A673 (cell line): ENCODE measurements around the gene VAPA. TPM values are rescaled to one million over a fixed set of nuclear protein-coding genes. Genes with fewer than 3 reads are reported as not detected.

Experiments used
- BruUV-seq: library from RNA; stranded (reverse); fragments of 400-500 nt; replicated peaks from 2 replicates; lab custom pipeline; 2021; lab: Mats Ljungman, UMichigan
- CTCF ChIA-PET: fragments of 300-600 bp; sonication (Branson Sonifier 250); formaldehyde crosslinking; loops from one replicate; lab custom pipeline; 2022; ENCODE audit warnings: antibody characterized with exemption; lab: Charles Lee
- POLR2A ChIA-PET: fragments of 300-600 bp; sonication (Branson Sonifier 250); formaldehyde crosslinking; loops from one replicate; lab custom pipeline; 2022; ENCODE audit warnings: antibody characterized with exemption; ENCODE audit not compliant: low non-redundant PET; lab: Charles Lee
- DNase-seq: peaks from one replicate; pipeline ENCODE4 v3.0.0-alpha.2; 2015; ENCODE audit warnings: low spot score
- H3K27ac ChIP-seq: fragments of 200-600 bp; sonication (generic); 2 replicates; pipeline ENCODE4 v1.5.1; 2016; ENCODE audit warnings: mixed run types, low read depth, mild to moderate bottlenecking, mixed read lengths, antibody characterized with exemption, low read length; ENCODE audit not compliant: poor library complexity, severe bottlenecking
- H3K27me3 ChIP-seq: fragments of 200-600 bp; sonication (generic); replicated peaks from 2 replicates; pipeline ENCODE4 v1.6.1; 2017; ENCODE audit warnings: mixed run types, low read depth, mild to moderate bottlenecking, mixed read lengths, antibody characterized with exemption, low read length; ENCODE audit not compliant: insufficient read depth, poor library complexity
- H3K36me3 ChIP-seq: fragments of 200-600 bp; sonication (generic); 2 replicates; pipeline ENCODE4 v1.6.1; 2016; ENCODE audit warnings: mixed run types, mild to moderate bottlenecking, mixed read lengths, antibody characterized with exemption, low read length; ENCODE audit not compliant: insufficient read depth, poor library complexity, severe bottlenecking
- H3K4me1 ChIP-seq: fragments of 200-600 bp; sonication (generic); 2 replicates; pipeline ENCODE4 v1.6.1; 2017; ENCODE audit warnings: mixed run types, mild to moderate bottlenecking, mixed read lengths, antibody characterized with exemption, low read length; ENCODE audit not compliant: insufficient read depth, poor library complexity, severe bottlenecking
- H3K4me3 ChIP-seq: fragments of 200-600 bp; sonication (generic); 2 replicates; pipeline ENCODE4 v1.5.1; 2016; ENCODE audit warnings: low read depth, mixed run types, mild to moderate bottlenecking, mixed read lengths, low read length; ENCODE audit not compliant: poor library complexity, severe bottlenecking
- H3K9me3 ChIP-seq: fragments of 200-600 bp; sonication (generic); 2 replicates; pipeline ENCODE4 v1.6.1; 2016; ENCODE audit warnings: mixed run types, low read depth, mild to moderate bottlenecking, mixed read lengths, antibody characterized with exemption, low read length; ENCODE audit not compliant: poor library complexity, severe bottlenecking
- CTCF ChIP-seq: fragments of 300-800, 200-600 bp; sonication (generic); conservative IDR thresholded peaks from 2 replicates; pipeline ENCODE4 v1.5.1; 2017; ENCODE audit warnings: low read depth, mild to moderate bottlenecking, antibody characterized with exemption, low read length, moderate library complexity, mixed read lengths
- EZH2 ChIP-seq: fragments of 200-600 bp; sonication (generic); IDR thresholded peaks from 2 replicates; pipeline ENCODE4 v1.6.1; 2017; ENCODE audit warnings: borderline replicate concordance, low read depth, mild to moderate bottlenecking, mixed read lengths, antibody characterized with exemption, low read length; ENCODE audit not compliant: poor library complexity, severe bottlenecking
- intact Hi-C: fragments of 100-400 bp; cut with micrococcal nuclease; formaldehyde crosslinking; loops from one replicate; pipeline ENCODE4 v1.10.0; 2022; ENCODE audit not compliant: unreplicated experiment
- total RNA-seq: library from RNA; stranded (reverse); gene quantifications from 2 replicates; pipeline ENCODE4 v1.2.3, GENCODE V29; 2021

VAPA gene
- total RNA-seq, 1 experiment from 2014 or later, result 185 TPM

GRCh38 chr18:9959564-9959963 is 45.7 kb downstream of the VAPA start:
- CTCF ChIA-PET, result interaction anchor here (0.6 kb wide), 1 partner anchor 1418 kb away, joined by 3 read pairs; no protein-coding TSS in a partner anchor

DNA sequence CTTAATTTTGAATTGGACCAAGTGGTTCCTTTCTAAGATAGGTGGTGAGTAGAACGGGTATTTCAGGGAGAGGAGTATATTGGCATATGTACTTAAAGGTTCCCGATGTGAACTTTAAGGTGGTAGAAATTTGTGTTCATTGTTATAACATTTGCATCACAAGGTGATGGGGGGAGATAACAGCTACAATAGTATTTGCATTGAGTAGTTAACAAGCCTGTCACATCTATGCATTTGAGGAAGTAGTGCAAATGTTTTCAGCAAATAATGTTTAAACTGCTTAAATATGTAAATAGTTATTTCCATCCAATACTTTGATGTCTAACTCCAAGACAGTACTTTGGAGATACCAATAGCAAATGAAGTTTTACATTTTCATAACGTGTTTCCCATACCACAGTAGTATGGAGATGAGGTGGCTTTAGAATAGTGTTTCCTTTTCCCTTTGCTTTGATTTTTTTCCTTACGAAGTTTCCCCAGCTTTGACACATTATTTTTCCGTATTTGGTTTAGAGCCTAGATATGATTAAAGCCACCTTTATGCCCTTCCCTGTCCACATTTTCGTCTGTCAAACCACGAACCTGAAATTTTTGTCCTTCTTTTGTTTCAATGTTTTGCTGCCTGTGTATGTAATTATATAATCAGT is 46.6 kb downstream of the VAPA start:
- intact Hi-C loops, result no loop called here
- no peak for DNase-seq
- Histone ChIP-seq H3K27ac (no peak overlapping the region), H3K36me3 (no peaks in the 10 kb centered on the region), H3K4me1 (no peaks in the 10 kb centered on the region), H3K27me3 (no peaks in the 10 kb centered on the region), H3K4me3 (no peak overlapping the region), H3K9me3 (no peaks in the 10 kb centered on the region)
- TF ChIP-seq CTCF, result no peak
- ChIA-PET POLR2A (no interaction called here), CTCF (interaction anchor here (0.6 kb wide), 1 partner anchor 1419 kb away, joined by 3 read pairs; no protein-coding TSS in a partner anchor)
- no TSS peak for BruUV-seq

More at GRCh38 chr18:9959564-9959963, 45.7 kb downstream of the VAPA start:
- DNase-seq, result no peak
- Histone ChIP-seq H3K4me1 (peaks cover 4% of the 10 kb centered on the region), H3K36me3 (peaks cover 2% of the 10 kb centered on the region), H3K27me3 (no peaks in the 10 kb centered on the region), H3K9me3 (no peaks in the 10 kb centered on the region), H3K4me3 (no peak overlapping the region), H3K27ac (no peak overlapping the region)
- no peak for TF ChIP-seq EZH2
- TF ChIP-seq CTCF, result no peak
- intact Hi-C loops, result no loop called here
- BruUV-seq, result no TSS peak
- POLR2A ChIA-PET, result no interaction called here

GRCh38 chr18:9961041-9961440 is 47.2 kb downstream of the VAPA start:
- intact Hi-C loops, result no loop called here
- Histone ChIP-seq H3K4me3 (no peak overlapping the region), H3K36me3 (no peaks in the 10 kb centered on the region), H3K4me1 (no peaks in the 10 kb centered on the region), H3K27me3 (no peaks in the 10 kb centered on the region), H3K9me3 (no peaks in the 10 kb centered on the region), H3K27ac (no peak overlapping the region)
- ChIA-PET POLR2A (no interaction called here), CTCF (no interaction called here)
- BruUV-seq, result no TSS peak
- no peak for DNase-seq
- TF ChIP-seq CTCF (no peak), EZH2 (no peak)
